Keratinocyte (primary cell): Measurements from ENCODE around the gene RGL1. TPM values are rescaled to one million over a fixed set of nuclear protein-coding genes. Genes with fewer than 3 reads are reported as not detected.

Experiments
- DNase-seq: peaks from one replicate; pipeline ENCODE4 v3.0.0-alpha.2; 2011; ENCODE audit warnings: low read depth, missing footprints, low spot score
- FAIRE-seq: peaks from 2 replicates; lab custom pipeline; 2011; peaks lifted over from hg19 to GRCh38; lab: Jason Lieb, UNC
- H2AFZ ChIP-seq: 2 replicates; pipeline ENCODE4 v1.6.0; 2012; ENCODE audit warnings: low read length, control low read depth, inconsistent platforms; ENCODE audit not compliant: control insufficient read depth
- H3K27ac ChIP-seq: 2 replicates; pipeline ENCODE4 v1.5.1; 2011; ENCODE audit warnings: low read length; ENCODE audit not compliant: control insufficient read depth, insufficient read depth
- H3K27me3 ChIP-seq: 3 replicates; pipeline ENCODE4 v1.6.0; 2011; ENCODE audit warnings: low read length; ENCODE audit not compliant: control insufficient read depth, insufficient read depth; ENCODE audit errors: extremely low read depth
- H3K36me3 ChIP-seq, 2 experiments: 2 replicates in 1 of 2; 3 replicates in 1 of 2; pipeline ENCODE4 v1.5.1; 2011; ENCODE audit warnings: low read length in 2 of 2, mild to moderate bottlenecking in 1 of 2; ENCODE audit not compliant: control insufficient read depth in 2 of 2, insufficient read depth in 2 of 2; ENCODE audit errors: extremely low read depth in 1 of 2
- H3K4me1 ChIP-seq: 3 replicates; pipeline ENCODE4 v1.5.1; 2011; ENCODE audit warnings: low read length; ENCODE audit not compliant: control insufficient read depth, insufficient read depth; ENCODE audit errors: extremely low read depth
- H3K4me2 ChIP-seq: 3 replicates; pipeline ENCODE4 v1.6.0; 2011; ENCODE audit warnings: low read depth, low read length; ENCODE audit not compliant: control insufficient read depth, insufficient read depth; ENCODE audit errors: extremely low read depth
- H3K4me3 ChIP-seq, 3 experiments: fragments of 200-600 bp in 1 of 3; sonication (generic) in 1 of 3; 2 replicates in 2 of 3; 3 replicates in 1 of 3; pipeline ENCODE4 v1.5.1; 2011 to 2016; ENCODE audit warnings: low read length in 3 of 3, mild to moderate bottlenecking in 3 of 3, control low read depth in 2 of 3, inconsistent platforms in 1 of 3, low read depth in 1 of 3, mixed read lengths in 1 of 3, mixed run types in 1 of 3, moderate library complexity in 1 of 3; ENCODE audit not compliant: control insufficient read depth in 2 of 3, insufficient read depth in 2 of 3; ENCODE audit errors: extremely low read depth in 1 of 3
- H3K79me2 ChIP-seq: 2 replicates; pipeline ENCODE4 v1.6.0; 2012; ENCODE audit warnings: low read length; ENCODE audit not compliant: control insufficient read depth, insufficient read depth
- H3K9ac ChIP-seq: 3 replicates; pipeline ENCODE4 v1.6.0; 2011; ENCODE audit warnings: low read length; ENCODE audit not compliant: control insufficient read depth, insufficient read depth; ENCODE audit errors: extremely low read depth
- H3K9me1 ChIP-seq: 3 replicates; pipeline ENCODE4 v1.6.0; 2011; ENCODE audit warnings: low read length; ENCODE audit not compliant: control insufficient read depth, insufficient read depth; ENCODE audit errors: extremely low read depth
- H3K9me3 ChIP-seq: 2 replicates; pipeline ENCODE4 v1.5.1; 2012; ENCODE audit warnings: low read depth, low read length; ENCODE audit not compliant: control insufficient read depth
- H4K20me1 ChIP-seq: 3 replicates; pipeline ENCODE4 v1.6.0; 2011; ENCODE audit warnings: low read length; ENCODE audit not compliant: control insufficient read depth, insufficient read depth; ENCODE audit errors: extremely low read depth
- EZH2 ChIP-seq: IDR thresholded peaks from one replicate; pipeline ENCODE4 v1.6.1; 2012; ENCODE audit warnings: inconsistent platforms, mild to moderate bottlenecking, low read length, moderate library complexity
- dilution Hi-C: fragments of 300-500 bp; cut with MboI; formaldehyde crosslinking; loops from one replicate; pipeline ENCODE4 v1.7.0; 2020; ENCODE audit warnings: low sequenced_read_pairs; ENCODE audit not compliant: extremely low pct_ligation_motif_present
- polyA plus RNA-seq, 5 experiments: library from polyadenylated mRNA; depleted of rRNA in 3 of 5; stranded (reverse) in 3 of 5; stranded (forward) in 1 of 5; unstranded in 1 of 5; fragments of >200 nt; gene quantifications; 1 replicate in 1 of 5; 2 replicates in 3 of 5; 3 replicates in 1 of 5; pipeline versions ENCODE4 v1.2.1 to v1.2.3, GENCODE V29; 2011 to 2012; ENCODE audit warnings: missing spikeins in 2 of 5, low read depth in 1 of 5, low replicate concordance in 1 of 5
- TF ChIP-seq, protein P1 (sequence below), 3 experiments: IDR thresholded peaks in 1 of 3; conservative IDR thresholded peaks in 1 of 3; optimal IDR thresholded peaks in 1 of 3; 2 replicates in 2 of 3; 3 replicates in 1 of 3; pipeline versions ENCODE3 to v1.5.1; 2011; ENCODE audit warnings: low read length in 3 of 3, mild to moderate bottlenecking in 3 of 3, moderate library complexity in 2 of 3, control low read depth in 1 of 3, inconsistent platforms in 1 of 3; ENCODE audit not compliant: insufficient read depth in 2 of 3; ENCODE audit errors: extremely low read depth in 1 of 3

The RGL1 gene
- polyA plus RNA-seq, 1 donor (not counting 4 experiments of a cell fraction or from before 2014, with no cell fraction given): 1.2 TPM

DNA sequence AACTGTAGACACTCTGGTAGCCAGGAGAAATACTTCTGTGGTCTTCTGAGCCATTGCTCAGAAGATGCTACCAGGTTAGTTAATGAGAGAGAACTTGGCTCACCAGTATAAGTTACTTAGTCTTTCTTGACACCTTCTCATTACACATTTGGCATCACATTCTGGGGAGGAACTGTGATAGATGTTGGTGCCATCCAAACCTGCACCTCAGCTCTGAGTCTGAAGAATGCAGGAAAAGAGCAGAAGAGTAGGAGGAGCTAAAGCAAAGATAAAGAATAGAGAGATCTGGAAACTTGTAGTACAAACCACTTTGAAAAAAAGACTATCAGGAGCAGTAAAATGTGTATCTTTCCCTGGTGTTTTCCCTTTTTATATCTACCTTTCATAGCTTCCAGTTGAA is 58.9 kb downstream of the RGL1 start:
- Histone ChIP-seq H3K9me1 (no peaks in the 10 kb centered on the region), H3K4me3 (no peak overlapping the region), H3K9me3 (no peaks in the 10 kb centered on the region), H3K27ac (no peak overlapping the region), H3K4me1 (no peaks in the 10 kb centered on the region), H3K36me3 (no peaks in the 10 kb centered on the region), H2AFZ (no peak overlapping the region), H3K4me2 (no peak overlapping the region), H3K79me2 (no peaks in the 10 kb centered on the region), H3K27me3 (no peaks in the 10 kb centered on the region), H3K9ac (no peak overlapping the region), H4K20me1 (no peaks in the 10 kb centered on the region)
- dilution Hi-C loops: no loop called here
- no peak for FAIRE-seq
- TF ChIP-seq, protein P1, sequence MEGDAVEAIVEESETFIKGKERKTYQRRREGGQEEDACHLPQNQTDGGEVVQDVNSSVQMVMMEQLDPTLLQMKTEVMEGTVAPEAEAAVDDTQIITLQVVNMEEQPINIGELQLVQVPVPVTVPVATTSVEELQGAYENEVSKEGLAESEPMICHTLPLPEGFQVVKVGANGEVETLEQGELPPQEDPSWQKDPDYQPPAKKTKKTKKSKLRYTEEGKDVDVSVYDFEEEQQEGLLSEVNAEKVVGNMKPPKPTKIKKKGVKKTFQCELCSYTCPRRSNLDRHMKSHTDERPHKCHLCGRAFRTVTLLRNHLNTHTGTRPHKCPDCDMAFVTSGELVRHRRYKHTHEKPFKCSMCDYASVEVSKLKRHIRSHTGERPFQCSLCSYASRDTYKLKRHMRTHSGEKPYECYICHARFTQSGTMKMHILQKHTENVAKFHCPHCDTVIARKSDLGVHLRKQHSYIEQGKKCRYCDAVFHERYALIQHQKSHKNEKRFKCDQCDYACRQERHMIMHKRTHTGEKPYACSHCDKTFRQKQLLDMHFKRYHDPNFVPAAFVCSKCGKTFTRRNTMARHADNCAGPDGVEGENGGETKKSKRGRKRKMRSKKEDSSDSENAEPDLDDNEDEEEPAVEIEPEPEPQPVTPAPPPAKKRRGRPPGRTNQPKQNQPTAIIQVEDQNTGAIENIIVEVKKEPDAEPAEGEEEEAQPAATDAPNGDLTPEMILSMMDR (optimal IDR thresholded peaks at IDR 0.05 in 1 of 3, IDR thresholded peaks at IDR 0.05 in 1 of 3, conservative IDR thresholded peaks at IDR 0.05 in 1 of 3; ENCODE audit: extremely low read depth in 1 of 3, insufficient read depth in 2 of 3, low read length in 3 of 3): no peak
- no peak for TF ChIP-seq EZH2
- no peak for DNase-seq

DNA sequence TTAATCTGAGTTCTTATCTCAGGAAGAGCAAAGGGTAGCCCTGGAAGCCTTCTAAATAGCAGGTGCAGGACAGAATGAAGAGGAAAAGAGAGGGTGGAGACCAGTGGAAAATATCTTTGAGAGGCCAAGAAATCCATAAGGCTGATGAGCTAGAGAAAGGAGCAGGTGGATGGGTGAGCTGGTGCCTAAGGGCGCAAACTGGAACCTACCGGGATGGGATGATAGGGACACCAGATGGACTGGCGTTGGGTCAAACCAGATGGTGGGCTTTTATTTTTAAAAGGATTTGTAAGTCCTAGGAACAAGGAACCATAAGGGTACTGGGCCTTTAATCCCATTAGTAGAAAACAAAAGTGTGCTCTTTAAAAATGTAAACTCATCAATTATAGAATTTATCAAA is 59.7 kb downstream of the RGL1 start:
- Histone ChIP-seq H3K4me1 (no peaks in the 10 kb centered on the region), H3K4me3 (no peak overlapping the region), H3K9me3 (no peaks in the 10 kb centered on the region), H3K9ac (no peak overlapping the region), H3K27me3 (no peaks in the 10 kb centered on the region), H3K27ac (no peak overlapping the region), H3K9me1 (no peaks in the 10 kb centered on the region), H3K79me2 (no peaks in the 10 kb centered on the region), H3K4me2 (no peak overlapping the region), H3K36me3 (no peaks in the 10 kb centered on the region), H4K20me1 (no peaks in the 10 kb centered on the region), H2AFZ (no peak overlapping the region)
- DNase-seq (no peak), FAIRE-seq (no peak)
- dilution Hi-C loops: no loop called here
- TF ChIP-seq EZH2: no peak
- TF ChIP-seq, protein P1 (optimal IDR thresholded peaks at IDR 0.05 in 1 of 3, IDR thresholded peaks at IDR 0.05 in 1 of 3, conservative IDR thresholded peaks at IDR 0.05 in 1 of 3; ENCODE audit: extremely low read depth in 1 of 3, insufficient read depth in 2 of 3, low read length in 3 of 3): no peak
